Naive B cell (primary cell): Measurements from ENCODE around the gene MAP3K4. TPM values are rescaled to one million over a fixed set of nuclear protein-coding genes. Genes with fewer than 3 reads are reported as not detected.
"Not testable (repeated sequence)": the region's sequence is repeated elsewhere in the genome, so short reads cannot be mapped to it uniquely, and the experiment has no call there.

Experiments used
- ATAC-seq, 2 donors: fragments of 150-1000 bp; cut with Tn5 transposase; 2 replicates each; pipeline ENCODE4 v1.10.0; 2021; ENCODE audit warnings: low read depth in 2 of 2, mild to moderate bottlenecking in 2 of 2, moderate library complexity in 2 of 2
- DNase-seq: peaks from one replicate; pipeline ENCODE4 v3.0.0; 2022
- H3K27ac Mint-ChIP-seq, 6 donors: one replicate each; pipeline ENCODE4 v1.8.0; 2020 to 2022; ENCODE audit warnings: mild to moderate bottlenecking in 6 of 6, mixed read lengths in 6 of 6, moderate library complexity in 5 of 6, inconsistent platforms in 2 of 6
- H3K27me3 Mint-ChIP-seq, 3 donors: one replicate each; pipeline ENCODE4 v1.8.0; 2021 to 2022; ENCODE audit warnings: mixed read lengths in 3 of 3, mild to moderate bottlenecking in 1 of 3
- H3K36me3 Mint-ChIP-seq, 2 donors: one replicate each; pipeline ENCODE4 v1.8.0; 2020 to 2022; ENCODE audit warnings: mixed read lengths in 2 of 2, inconsistent platforms in 1 of 2, mild to moderate bottlenecking in 1 of 2
- H3K4me1 Mint-ChIP-seq, 3 donors: one replicate each; pipeline ENCODE4 v1.8.0; 2020 to 2022; ENCODE audit warnings: mixed read lengths in 3 of 3, inconsistent platforms in 1 of 3, mild to moderate bottlenecking in 1 of 3, moderate library complexity in 1 of 3
- H3K4me3 Mint-ChIP-seq, 8 donors: one replicate each; pipeline ENCODE4 v1.8.0; 2020 to 2022; ENCODE audit warnings: mild to moderate bottlenecking in 8 of 8, mixed read lengths in 8 of 8, moderate library complexity in 8 of 8, inconsistent platforms in 2 of 8
- H3K9me3 Mint-ChIP-seq, 7 donors: one replicate each; pipeline ENCODE4 v1.8.0; 2020 to 2022; ENCODE audit warnings: mixed read lengths in 7 of 7, mild to moderate bottlenecking in 5 of 7, inconsistent platforms in 2 of 7, moderate library complexity in 1 of 7
- polyA plus RNA-seq, 6 donors: library from polyadenylated mRNA; unstranded; fragments of 300-500 nt; fragmentation: Illumina TruSeq; gene quantifications; one replicate each; pipeline ENCODE4 v1.2.3, GENCODE V29; 2021; ENCODE audit warnings: low read depth in 6 of 6

MAP3K4 gene
- polyA plus RNA-seq, 6 donors from 2014 or later = 3.4 to 12.7 (median 8.5) TPM

DNA sequence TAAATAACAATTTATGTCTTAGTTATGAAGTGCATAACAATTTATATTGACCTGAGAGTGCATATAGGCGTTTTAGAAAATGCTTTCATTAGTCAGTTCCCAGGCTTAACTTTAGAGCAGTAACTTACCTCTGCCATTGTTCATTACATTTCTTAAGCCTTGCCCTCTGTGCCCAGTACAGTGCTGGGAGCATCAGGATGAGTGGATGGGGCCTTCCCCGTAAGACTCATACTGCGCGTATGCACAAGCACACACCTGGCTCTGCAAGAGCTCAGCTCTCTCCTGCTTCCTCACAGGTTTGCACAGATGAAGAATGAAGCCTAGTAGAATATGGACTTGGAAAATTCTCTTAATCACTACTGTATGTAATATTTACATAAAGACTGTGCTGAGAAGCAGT is 125.0 kb downstream of the MAP3K4 start:
- Mint-ChIP-seq H3K9me3 (peaks cover 0 to 17% (median 6%) of the 10 kb centered on the region in 7 donors), H3K36me3 (peaks cover 71 to 72% of the 10 kb centered on the region in 2 donors), H3K27ac (peak overlapping the region in 1 of 6 donors; percentile 64), H3K4me3 (no peak overlapping the region), H3K27me3 (no peaks in the 10 kb centered on the region), H3K4me1 (no peaks in the 10 kb centered on the region)
- no peak for DNase-seq
- no peak for ATAC-seq

DNA sequence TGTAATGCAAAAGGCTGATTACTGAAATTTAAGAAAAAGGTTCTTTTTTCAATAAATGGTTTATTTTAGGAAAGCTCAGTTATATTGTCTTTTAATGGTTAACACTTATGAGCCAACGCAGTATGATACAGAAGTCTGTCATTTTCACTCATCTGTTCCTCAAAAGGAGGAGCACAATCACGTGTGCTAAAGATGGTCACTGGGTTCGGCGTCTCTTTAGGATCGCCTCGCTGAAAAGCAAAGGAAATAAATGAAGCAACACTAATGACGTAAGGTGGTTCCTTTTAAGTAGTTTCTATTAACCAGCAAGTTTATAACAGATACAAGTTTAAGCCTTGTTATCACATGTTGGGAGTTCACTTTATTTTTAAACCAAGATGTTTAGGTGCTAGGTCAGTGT is 125.7 kb downstream of the MAP3K4 start:
- ATAC-seq = no peak
- H3K27ac Mint-ChIP-seq = no peak overlapping the region

DNA sequence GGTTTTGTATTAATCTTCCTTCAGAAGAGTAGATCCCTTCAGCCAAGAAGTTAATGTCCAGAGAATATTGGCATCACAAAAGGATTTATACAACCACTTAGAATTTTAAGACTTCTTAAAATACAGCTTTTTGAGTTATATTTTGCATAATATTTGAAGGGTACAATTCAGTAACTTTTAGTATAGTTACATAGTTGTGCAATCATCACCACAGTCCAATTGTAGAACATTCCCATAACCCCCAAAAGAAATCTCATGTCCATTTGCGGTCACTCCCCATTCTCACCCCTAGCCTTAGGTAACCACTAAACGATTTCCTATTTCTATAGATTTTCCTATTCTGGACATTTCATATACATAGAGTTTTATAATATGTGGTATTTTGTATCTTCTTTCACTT is 126.4 kb downstream of the MAP3K4 start:
- DNase-seq (no peak), ATAC-seq (no peak)
- H3K9me3 Mint-ChIP-seq = peaks cover 0 to 31% (median 17%) of the 10 kb centered on the region in 7 donors
- no peak overlapping the region for H3K27ac Mint-ChIP-seq
- no peak overlapping the region for H3K4me3 Mint-ChIP-seq
- peaks cover 71 to 78% of the 10 kb centered on the region in 2 donors for H3K36me3 Mint-ChIP-seq
- no peaks in the 10 kb centered on the region for H3K27me3 Mint-ChIP-seq
- no peaks in the 10 kb centered on the region for H3K4me1 Mint-ChIP-seq

More for the DNA sequence above, 125.7 kb downstream of the MAP3K4 start:
- Mint-ChIP-seq H3K36me3 (peaks cover 72 to 78% of the 10 kb centered on the region in 2 donors), H3K4me1 (no peaks in the 10 kb centered on the region), H3K9me3 (peaks cover 0 to 25% (median 11%) of the 10 kb centered on the region in 7 donors), H3K4me3 (no peak overlapping the region), H3K27me3 (no peaks in the 10 kb centered on the region)
- DNase-seq = no peak

DNA sequence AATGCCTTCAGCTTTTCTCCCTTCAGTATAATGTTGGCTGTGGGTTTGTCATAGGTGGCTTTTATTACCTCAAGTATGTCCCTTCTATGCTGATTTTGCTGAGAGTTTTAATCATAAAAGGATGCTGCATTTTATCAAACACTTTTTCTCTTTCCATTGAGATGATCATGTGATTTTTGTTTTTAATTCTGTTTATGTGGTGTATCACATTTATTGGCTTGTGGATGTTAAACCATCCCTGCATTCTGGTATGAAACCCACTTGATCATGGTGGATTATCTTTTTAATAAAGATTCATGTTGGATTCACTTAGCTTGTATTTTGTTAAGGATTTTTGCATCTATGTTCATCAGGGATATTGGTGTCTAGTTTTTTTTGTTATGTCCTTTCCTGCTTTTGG is 131.8 kb downstream of the MAP3K4 start:
- DNase-seq, H3K27ac Mint-ChIP-seq, ATAC-seq, H3K27me3 Mint-ChIP-seq, H3K4me1 Mint-ChIP-seq, H3K4me3 Mint-ChIP-seq: not testable (repeated sequence)
- peaks cover 78 to 84% of the 10 kb centered on the region in 2 donors for H3K36me3 Mint-ChIP-seq
- peaks cover 7 to 55% (median 42%) of the 10 kb centered on the region in 7 donors for H3K9me3 Mint-ChIP-seq

DNA sequence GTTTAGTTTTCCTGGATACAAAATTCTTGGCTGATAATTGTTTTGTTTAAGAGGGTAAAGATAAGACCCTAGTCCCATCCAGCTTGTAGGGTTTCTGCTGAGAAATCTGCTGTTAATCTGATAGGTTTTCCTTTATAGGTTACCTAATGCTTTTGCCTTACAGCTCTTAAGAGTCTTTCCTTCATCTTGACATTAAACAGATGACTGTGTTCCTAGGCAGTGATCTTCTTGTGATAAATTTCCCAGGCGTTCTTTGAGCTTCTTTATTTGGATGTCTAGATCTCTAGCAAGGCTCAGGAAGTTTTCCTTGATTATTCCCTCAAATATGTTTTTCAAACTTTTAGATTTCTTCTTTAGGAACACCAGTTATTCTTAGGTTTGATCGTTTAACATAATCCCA is 134.0 kb downstream of the MAP3K4 start:
- DNase-seq = no peak
- H3K9me3 Mint-ChIP-seq = peaks cover 7 to 46% (median 31%) of the 10 kb centered on the region in 7 donors
- H3K4me1 Mint-ChIP-seq = no peaks in the 10 kb centered on the region
- H3K27me3 Mint-ChIP-seq = no peaks in the 10 kb centered on the region
- no peak for ATAC-seq
- H3K36me3 Mint-ChIP-seq = peaks cover 68 to 69% of the 10 kb centered on the region in 2 donors
- H3K27ac Mint-ChIP-seq = no peak overlapping the region
- no peak overlapping the region for H3K4me3 Mint-ChIP-seq

DNA sequence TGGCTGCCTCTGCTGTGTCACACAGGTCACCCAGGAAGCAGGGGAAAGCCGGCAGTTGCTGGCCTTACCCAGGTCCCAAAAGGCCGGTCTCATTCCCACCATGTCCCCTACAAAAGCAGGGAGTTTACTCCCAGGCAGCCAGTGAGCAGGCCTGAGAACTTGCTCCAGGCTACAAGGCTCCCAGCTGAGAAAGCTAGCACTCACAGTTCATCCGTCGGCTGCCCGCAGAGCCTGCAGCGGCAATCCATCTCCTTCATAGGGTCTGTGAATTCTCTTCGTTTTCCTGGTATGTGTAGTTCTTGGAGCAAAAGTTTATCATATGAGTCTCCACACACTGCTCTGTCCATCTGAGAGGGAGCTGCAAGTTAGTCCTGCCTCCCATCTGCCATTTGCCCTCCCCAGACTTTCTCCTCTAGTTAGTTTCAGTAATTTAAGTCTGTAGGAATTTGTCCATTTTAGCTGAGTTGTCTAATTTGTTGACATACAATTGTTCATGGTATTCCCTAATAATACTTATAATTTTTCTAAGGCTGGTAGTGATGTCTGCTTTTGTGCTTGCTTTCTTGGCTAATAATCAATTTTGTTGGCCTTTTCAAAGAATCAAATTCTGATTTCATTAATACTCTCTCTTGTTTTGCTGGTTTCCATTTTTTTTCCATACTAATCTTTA is 135.6 kb downstream of the MAP3K4 start:
- Mint-ChIP-seq H3K27ac (peak overlapping the region in 1 of 6 donors; percentile 91), H3K4me1 (no peaks in the 10 kb centered on the region), H3K9me3 (peaks cover 7 to 37% (median 27%) of the 10 kb centered on the region in 7 donors), H3K4me3 (no peak overlapping the region), H3K36me3 (peaks cover 56 to 57% of the 10 kb centered on the region in 2 donors), H3K27me3 (no peaks in the 10 kb centered on the region)
- DNase-seq (no peak), ATAC-seq (no peak)

DNA sequence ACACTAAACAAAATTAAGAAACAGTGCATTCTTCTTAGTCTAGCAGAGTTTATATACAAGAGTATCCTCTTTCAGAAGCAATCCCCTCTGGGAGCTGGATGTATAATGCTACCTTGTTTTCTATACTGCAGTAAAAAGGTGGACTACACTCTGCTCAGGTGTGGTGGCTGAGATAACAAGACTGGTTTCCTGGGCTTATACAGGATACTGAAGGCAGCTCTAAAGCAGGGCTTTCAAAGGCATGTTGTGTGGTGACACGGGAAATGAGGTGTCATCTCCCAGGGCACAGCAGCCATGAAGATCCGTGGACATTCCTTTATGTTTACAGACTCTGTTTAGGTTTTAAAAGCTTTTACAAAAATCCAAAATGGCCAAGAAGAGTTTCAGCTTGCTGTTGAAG is 136.7 kb downstream of the MAP3K4 start:
- Mint-ChIP-seq H3K4me3 (no peak overlapping the region), H3K9me3 (peaks cover 7 to 27% (median 20%) of the 10 kb centered on the region in 7 donors), H3K4me1 (no peaks in the 10 kb centered on the region), H3K36me3 (peaks cover 46 to 50% of the 10 kb centered on the region in 2 donors), H3K27ac (no peak overlapping the region), H3K27me3 (no peaks in the 10 kb centered on the region)
- ATAC-seq (no peak), DNase-seq (no peak)

DNA sequence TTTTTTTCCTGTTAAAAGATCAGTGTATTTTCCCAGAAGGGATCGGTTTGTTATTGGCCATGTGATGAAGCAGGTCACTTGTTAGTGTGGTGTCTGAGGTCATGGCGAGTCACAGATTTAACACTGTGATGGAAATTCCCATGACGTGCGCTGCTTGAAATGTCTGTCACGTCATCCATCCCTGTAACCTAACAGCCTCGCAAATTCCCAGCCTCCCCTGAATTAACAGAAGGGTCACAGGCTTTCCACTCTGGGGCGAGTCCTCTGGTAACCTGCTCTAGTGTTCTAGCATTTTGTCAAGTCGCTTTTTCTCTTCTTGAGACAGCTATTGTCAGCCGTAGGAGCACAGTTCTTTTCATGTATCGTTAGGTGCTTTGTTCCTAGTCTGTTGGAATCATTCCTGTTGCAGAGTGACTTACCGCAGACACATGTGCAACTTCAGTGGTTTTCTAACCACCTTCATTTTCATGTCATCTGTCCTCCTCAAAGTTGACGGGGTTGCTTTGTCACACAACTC is 137.2 kb downstream of the MAP3K4 start:
- H3K4me3 Mint-ChIP-seq = no peak overlapping the region
- no peaks in the 10 kb centered on the region for H3K4me1 Mint-ChIP-seq
- ATAC-seq (no peak), DNase-seq (no peak)
- H3K36me3 Mint-ChIP-seq = peaks cover 40 to 48% of the 10 kb centered on the region in 2 donors
- peak overlapping the region in 1 of 6 donors; percentile 48 for H3K27ac Mint-ChIP-seq
- no peaks in the 10 kb centered on the region for H3K27me3 Mint-ChIP-seq
- H3K9me3 Mint-ChIP-seq = peaks cover 6 to 22% (median 15%) of the 10 kb centered on the region in 7 donors

DNA sequence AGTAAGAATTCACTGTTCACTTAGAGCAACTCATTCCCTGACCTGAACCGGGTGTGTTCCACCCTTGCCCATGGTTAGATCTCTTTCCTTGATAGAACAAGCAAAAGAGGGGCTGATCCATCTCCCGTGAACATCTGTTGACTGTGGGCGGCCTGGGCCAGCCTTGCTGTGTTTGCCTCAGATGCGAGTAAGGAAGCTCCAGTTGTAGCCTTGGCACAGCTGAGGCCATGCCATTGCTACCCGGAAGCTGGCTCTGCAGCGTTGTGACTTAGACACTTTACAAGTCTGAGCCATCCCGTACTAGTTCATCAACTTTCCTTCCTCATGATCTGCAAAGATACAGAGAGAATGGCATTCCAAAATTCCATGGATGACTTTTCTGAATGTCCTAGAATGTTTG is 139.0 kb downstream of the MAP3K4 start:
- Mint-ChIP-seq H3K36me3 (peaks cover 22 to 32% of the 10 kb centered on the region in 2 donors), H3K9me3 (peaks cover 0 to 4% (median 0%) of the 10 kb centered on the region in 7 donors), H3K4me3 (no peak overlapping the region), H3K27ac (peak overlapping the region in 1 of 6 donors; percentile 10), H3K4me1 (peaks cover 0 to 8% (median 4%) of the 10 kb centered on the region in 3 donors), H3K27me3 (no peaks in the 10 kb centered on the region)
- ATAC-seq (no peak), DNase-seq (no peak)

DNA sequence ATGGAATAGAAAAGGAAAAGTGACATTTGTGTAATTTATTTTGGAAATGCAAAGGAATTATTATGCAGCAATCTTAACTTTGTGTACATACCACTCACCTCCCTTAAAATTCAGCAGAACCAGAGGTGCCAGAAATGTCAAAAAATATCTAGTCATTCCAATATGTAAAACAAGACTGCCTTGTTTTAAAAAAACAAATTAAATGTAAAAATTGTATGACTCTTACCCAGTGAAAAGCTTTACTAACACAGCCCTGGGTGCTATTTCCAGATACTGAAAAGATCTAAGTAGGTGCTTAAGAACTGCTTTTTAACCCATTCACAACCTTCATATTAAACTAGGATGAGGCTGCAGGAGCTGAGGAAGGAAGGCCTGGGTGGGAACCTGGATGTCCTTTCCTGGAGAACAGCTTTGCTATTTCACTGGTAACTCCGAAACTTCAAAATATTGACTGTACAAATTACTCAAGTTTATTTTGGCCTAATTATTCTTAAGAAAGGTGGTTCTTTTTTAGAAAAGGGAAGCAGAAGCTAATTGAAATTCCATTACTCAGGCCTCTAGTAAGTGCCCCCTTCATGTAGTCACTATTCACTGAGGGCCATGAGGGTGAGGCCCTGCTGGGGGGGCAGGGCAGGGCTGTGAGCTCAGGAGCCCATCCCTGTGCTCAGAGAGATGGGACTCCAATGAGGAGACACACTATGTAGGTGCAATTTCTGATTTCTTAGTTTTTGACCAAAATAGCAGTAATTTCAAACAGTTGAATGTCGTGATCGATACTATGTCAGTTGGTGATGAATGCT is 139.6 kb downstream of the MAP3K4 start:
- no peak for DNase-seq
- ATAC-seq = no peak
- Mint-ChIP-seq H3K9me3 (peaks cover 0 to under 1% (median 0%) of the 10 kb centered on the region in 7 donors), H3K36me3 (peaks cover 16 to 25% of the 10 kb centered on the region in 2 donors), H3K4me1 (peaks cover 3 to 15% (median 10%) of the 10 kb centered on the region in 3 donors), H3K27ac (peak overlapping the region in 1 of 6 donors; percentile 60), H3K27me3 (no peaks in the 10 kb centered on the region), H3K4me3 (no peak overlapping the region)

DNA sequence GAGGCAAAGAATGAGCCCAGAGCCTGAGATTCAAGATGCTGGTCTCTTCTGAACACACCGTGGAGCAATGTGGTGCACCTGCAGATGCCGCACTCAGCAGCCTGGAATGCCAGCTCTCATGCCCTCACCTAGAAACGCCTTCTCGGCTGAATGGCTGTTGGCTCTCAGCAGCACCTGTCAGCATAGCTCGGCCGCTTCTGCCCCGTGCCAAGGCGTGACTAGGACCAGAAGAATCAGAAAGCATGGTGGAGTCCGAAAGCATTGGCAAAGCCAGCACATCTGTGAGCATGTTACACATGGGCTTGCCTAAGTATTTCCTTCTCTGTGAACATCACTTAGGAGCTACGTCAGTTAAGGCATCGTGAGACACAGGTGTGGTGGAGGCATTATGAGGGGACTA is 140.8 kb downstream of the MAP3K4 start:
- ATAC-seq = no peak
- Mint-ChIP-seq H3K36me3 (peaks cover 9 to 20% of the 10 kb centered on the region in 2 donors), H3K4me3 (no peak overlapping the region), H3K9me3 (no peaks in the 10 kb centered on the region), H3K27ac (no peak overlapping the region), H3K27me3 (no peaks in the 10 kb centered on the region), H3K4me1 (peaks cover 6 to 25% (median 16%) of the 10 kb centered on the region in 3 donors)
- no peak for DNase-seq

DNA sequence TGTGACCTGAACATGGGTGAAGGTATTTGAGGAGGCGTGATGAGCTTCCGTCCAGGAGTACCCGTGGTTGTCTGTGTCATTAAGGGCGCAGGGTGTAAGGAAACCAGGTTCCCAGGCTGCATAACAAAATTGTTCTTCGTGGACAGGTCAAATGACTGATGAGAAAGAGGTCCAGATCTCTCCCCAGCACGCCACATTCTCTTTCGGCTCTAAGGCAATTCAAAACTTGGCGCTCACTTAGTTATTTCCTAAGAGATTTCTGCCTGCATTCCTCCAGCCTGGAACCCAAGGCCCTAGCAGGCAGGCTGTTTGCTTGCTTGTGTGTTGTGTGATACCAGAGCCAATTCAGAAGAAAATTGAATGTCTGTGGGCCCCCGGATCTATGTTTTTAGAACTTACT is 142.4 kb downstream of the MAP3K4 start:
- DNase-seq = no peak
- H3K9me3 Mint-ChIP-seq = no peaks in the 10 kb centered on the region
- no peak overlapping the region for H3K4me3 Mint-ChIP-seq
- H3K36me3 Mint-ChIP-seq = peaks cover 7 to 9% of the 10 kb centered on the region in 2 donors
- no peak overlapping the region for H3K27ac Mint-ChIP-seq
- H3K27me3 Mint-ChIP-seq = no peaks in the 10 kb centered on the region
- no peak for ATAC-seq
- peaks cover 6 to 25% (median 17%) of the 10 kb centered on the region in 3 donors for H3K4me1 Mint-ChIP-seq

DNA sequence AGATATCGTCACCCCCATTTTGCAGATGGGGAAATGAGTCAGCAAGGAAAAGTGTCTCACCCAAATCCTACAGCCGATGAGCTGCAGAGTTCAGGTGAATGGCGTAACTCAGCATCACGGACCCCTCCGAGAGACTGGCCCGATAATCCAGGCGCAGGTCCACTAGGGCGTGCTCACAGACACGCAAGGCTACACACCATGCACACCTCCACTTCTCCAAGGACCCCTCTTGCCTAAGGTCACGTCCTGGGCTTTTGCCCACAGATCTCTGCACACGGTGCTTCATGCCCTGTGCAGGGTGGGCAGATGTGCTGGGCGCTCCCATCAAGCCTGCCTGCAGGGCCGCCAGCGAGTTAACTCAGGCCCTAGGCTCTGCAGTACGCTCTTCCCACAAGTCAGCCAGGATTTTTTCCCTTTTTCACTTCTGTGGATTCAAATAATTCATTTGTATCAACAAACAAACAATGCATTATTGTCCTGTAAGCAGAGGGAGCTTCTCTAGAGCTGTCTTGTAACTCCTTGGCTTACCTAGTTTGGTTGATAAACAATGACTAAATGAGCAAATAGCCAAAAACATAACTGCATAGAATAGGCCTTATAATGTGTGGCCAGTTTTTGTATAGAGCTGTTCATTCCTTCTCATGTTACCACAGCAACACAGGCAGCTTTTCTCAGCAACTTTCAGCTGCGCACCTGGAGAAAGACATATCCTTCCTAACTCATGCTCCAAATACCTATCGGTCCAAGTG is 143.2 kb downstream of the MAP3K4 start:
- no peaks in the 10 kb centered on the region for H3K27me3 Mint-ChIP-seq
- H3K36me3 Mint-ChIP-seq = peaks cover 5 to 7% of the 10 kb centered on the region in 2 donors
- H3K9me3 Mint-ChIP-seq = no peaks in the 10 kb centered on the region
- no peak for DNase-seq
- H3K4me1 Mint-ChIP-seq = peaks cover 6 to 25% (median 17%) of the 10 kb centered on the region in 3 donors
- ATAC-seq = no peak
- peak overlapping the region in 4 of 6 donors; percentile 22 to 70 (median 44) for H3K27ac Mint-ChIP-seq
- H3K4me3 Mint-ChIP-seq = peak overlapping the region in 2 of 8 donors; percentile 12 to 56
